Measurements from ENCODE around the gene RHBDD1. TPM values are rescaled to one million over a fixed set of nuclear protein-coding genes. Genes with fewer than 3 reads are reported as not detected.

The RHBDD1 gene
- polyA plus RNA-seq, 10 donors: 12.5 to 20.6 (median 15.5) TPM

- no peak for DNase-seq
Measured at GRCh38 chr2:226885769-226886435, 50.0 kb downstream of the RHBDD1 start.

- DNase-seq: peak in 1 of 3 donors; percentile 63
Measured at GRCh38 chr2:226887940-226888339, 52.1 kb downstream of the RHBDD1 start.

DNA sequence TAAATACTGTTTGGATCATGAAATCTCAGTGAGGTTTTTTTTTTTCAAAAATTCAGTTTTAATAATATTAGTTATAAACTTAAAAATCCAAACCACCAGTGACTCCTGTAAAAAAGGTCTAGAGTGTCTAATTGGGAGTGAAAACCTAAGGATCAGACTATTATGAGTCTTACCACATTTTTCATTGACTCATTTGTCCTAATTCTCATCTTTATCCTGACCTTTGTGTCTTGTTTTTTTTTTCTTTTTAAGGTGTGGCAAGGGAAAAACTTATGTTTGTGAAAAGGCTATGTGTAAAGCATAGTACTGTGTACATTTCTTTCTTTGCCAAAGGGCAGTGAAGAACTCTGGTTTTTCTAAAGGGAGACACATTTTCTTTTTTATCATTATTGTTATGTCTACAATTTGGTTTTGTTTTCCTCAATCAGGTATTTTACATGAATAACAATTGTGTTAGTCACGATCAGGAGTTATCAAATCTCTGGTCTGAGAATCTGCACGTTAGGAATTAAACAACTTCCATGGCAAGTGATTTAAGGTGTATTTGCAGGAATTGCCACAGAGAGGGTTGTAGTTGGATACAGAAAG lies 52.6 kb downstream of the RHBDD1 start:
- no peak for DNase-seq

DNA sequence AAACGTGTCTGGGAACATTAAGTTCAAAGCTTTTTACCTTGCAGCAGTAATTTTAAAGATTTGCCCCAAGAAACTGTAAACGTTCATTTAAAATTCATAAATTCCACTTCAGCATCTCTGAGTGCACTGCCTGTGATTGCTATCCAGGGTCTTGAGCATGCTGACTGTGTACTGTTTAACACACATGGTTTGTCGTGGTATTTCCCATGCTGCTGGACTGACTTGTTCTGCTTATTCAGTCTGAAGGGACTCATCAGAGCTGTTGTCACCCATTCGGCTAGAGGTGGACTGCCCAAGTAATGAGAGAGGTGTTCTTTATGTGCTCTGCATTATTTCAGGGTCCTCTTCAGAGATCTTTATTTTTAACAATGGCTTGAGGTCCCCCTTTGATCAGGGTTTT lies 53.1 kb downstream of the RHBDD1 start:
- no peak for DNase-seq

DNA sequence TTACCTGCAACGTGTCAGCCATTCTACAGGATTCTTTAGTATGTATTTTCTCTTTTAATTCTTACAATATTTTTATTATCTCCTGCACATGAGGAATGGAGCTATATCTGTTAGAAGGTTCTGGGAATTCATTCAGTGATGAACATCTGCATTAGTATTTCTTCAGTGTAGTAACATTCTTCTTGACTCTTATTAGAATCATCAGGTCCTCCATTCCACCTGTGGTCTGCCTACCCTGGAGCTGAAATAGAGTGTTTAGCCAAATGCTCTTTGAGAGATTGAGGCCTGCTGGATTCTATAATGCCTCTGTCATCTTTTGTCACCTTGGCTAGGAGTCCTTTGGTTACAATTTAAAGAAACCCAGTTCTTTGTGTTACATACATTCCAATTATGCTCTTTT lies 54.4 kb downstream of the RHBDD1 start:
- no peak for DNase-seq

- DNase-seq: peak in 1 of 3 donors; percentile 82
Measured at GRCh38 chr2:226891780-226892590, 56.1 kb downstream of the RHBDD1 start.

GRCh38 chr2:226892729-226893128 lies 56.9 kb downstream of the RHBDD1 start:
- DNase-seq: peak in 1 of 3 donors; percentile 7

DNA sequence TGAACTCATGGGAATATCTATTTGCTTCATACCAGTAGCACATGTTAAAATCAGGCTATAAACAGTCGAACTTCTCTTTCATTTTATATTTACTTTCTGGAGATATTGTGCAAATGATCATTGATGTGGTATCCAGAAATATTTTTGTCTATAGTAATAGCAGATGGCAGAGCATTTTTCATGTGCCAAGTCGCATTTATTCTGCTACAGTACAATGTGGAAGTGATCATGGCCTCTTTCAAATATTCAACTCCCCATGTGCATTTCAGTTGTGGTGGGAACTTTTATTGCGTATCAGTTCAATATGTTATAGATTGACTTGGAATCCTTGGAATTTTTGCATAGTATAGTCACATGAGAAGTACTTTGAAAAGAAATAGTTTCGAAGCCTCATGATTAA lies 57.4 kb downstream of the RHBDD1 start:
- peak in 2 of 3 donors; percentile 31 to 85 for DNase-seq

GRCh38 chr2:226894752-226895151 lies 58.9 kb downstream of the RHBDD1 start:
- DNase-seq: no peak

- no peak for DNase-seq
Measured at GRCh38 chr2:226895579-226895978, 59.7 kb downstream of the RHBDD1 start.

DNA sequence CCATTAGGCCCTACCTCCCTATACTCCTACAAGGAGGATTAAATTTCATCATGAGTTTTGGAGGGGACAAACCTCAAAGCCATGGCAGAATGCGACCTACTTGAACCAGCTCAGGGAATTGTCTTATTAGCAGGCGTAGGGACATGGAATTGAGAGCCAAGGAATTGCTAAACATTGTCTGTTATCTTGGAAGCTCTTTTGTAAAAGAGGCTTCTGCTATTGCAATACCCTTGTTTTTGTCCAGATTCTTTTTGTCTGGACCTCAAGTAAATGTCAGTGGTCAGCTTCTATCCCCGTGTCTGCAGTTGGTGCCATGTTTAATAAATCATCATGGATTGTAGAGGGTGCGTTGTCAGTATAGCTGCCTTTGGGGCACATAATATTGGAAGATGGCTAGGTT lies 62.3 kb downstream of the RHBDD1 start:
- no peak for DNase-seq

DNA sequence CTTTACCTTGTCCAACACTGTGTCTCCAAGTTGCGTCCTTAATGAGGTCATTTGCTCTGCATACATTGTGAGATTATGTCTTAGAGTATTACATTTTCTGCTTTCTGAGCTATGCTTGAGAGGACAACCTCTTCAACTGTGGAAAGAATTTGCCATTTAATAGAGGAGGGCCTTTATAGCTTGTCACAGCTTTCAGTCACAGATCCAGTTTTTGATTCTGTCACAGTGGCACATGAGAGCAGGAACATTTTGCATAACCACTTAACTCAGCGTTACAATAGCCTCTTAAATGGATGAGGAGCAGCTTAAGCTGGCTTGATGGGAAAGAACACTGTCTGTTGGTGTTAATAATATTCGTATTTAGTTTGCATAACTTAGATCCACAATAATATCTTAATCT lies 63.0 kb downstream of the RHBDD1 start:
- no peak for DNase-seq

GRCh38 chr2:226902041-226902966 lies 66.5 kb downstream of the RHBDD1 start:
- DNase-seq: no peak

- DNase-seq: peak in 1 of 3 donors; percentile 58
Measured at GRCh38 chr2:226903179-226903578, 67.3 kb downstream of the RHBDD1 start.

DNA sequence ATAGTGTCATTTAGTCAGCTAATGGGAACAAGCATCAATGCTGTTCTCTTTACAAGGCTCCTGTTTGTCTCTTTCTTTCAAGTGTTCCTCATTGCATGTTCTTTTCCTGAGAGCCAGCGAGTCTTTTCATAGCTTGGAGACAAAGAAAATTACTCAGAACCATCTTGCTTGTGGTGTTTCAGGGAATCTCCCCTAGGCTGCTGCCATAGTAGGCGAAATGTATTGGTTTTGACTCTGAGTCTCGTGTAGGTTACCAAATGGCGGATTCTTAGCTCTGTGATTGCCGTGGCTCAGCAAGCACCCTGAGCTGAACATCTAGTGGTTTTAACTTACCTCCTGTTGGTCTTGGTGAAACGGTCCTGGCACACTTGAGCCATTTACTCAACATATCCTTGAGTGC lies 68.7 kb downstream of the RHBDD1 start:
- no peak for DNase-seq

- DNase-seq: no peak
Measured at GRCh38 chr2:226905718-226906117, 69.9 kb downstream of the RHBDD1 start.

DNA sequence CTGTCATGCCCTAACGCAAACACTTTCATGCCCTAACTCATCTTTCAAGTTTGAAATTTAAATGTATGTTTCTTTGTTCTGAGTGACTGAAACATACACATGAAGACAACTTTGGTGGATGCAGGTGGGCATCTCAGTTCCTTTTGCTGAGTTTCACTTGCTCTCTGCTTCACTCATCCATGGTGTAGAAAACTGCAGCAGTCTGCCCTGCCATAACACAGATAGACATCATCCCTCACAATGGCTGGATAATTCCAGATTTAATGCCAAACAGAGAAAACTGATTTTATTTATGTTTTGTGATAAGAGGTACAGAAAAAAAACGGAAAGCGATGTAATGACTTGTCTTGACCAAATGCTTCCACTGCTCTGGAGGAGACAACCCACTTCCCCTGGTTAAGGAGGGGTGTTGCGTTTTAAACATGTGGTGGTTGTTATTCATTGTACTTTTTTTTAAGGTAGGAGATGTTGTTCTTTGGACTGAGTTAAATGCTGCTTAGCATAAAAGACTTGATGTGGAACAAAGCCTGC lies 70.4 kb downstream of the RHBDD1 start:
- DNase-seq: no peak

DNA sequence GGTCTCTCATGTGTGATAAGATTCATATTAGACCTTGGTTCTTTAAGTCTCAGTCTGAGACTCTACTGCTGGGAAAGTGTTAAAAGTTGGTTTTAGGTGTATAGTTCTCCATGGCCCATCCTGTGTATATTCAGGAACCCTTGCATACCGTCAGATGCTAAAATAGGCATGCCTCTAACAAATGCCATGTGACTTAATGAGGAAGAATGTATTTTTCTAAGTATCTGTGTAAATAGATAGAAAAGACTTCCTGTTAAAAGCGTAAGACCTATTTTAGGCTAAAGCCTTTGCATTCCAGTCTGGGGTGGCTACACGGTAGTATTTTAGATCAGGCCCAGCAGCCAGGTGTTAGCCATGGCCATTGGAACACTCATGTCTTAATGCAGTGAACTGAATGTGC lies 73.3 kb downstream of the RHBDD1 start:
- DNase-seq: no peak

DNA sequence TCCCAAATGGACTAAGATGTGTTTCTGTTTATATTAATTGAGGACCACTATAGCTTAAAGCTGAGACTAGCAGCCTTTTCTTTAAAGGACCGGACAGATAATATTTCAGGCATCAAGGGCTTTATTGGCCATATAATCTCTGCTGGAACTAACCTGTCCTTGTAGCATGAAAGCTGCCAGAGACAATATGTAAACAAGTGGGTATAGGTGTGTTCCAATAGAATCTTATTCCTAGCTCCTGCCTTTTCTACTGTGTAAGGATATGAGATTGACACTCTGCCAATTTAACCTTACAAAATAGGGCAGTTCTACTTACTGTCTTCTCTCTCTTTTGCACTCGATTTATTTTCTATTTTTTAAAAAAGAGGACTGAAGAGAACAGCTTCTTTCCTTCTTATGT lies 74.0 kb downstream of the RHBDD1 start:
- no peak for DNase-seq

- DNase-seq: no peak
Measured at GRCh38 chr2:226910384-226910783, 74.5 kb downstream of the RHBDD1 start.

DNA sequence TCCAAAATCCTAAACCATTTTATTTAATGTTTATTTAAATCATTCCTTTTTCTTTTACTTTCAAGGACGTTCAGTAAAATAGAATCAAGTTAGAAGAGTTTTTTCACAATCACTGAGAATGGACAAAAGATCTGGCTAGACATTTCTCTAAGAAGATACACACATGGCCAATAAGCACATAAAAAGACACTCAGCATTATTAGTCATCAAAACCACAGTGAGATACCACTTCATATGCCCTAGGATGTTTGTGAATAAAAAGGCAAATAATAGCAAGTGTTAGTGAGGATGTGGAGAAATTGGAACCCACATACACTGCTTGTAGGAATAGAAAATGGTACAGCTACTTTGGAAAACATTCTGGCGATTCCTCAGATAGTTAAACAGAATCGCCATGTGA lies 76.1 kb downstream of the RHBDD1 start:
- no peak for DNase-seq

DNA sequence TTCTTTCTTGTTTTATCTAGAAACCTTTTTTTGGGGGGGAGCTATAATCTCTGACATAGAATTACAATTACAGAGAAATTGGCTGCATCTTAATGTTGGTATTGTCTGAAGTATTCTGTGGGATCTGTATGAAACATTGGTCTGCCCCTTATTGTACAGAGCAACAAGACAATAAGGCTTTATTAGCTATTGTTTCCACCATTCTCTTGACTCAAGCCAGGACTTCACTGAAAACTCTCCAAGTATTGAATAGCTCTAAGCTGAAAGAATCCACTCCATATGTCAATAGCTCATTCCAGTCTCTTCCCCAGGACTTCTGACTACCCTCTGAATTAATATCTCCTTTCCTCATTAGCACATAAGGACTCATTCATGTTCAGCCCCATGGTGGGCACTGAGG lies 77.8 kb downstream of the RHBDD1 start:
- DNase-seq: no peak

Measured in muscle of back (tissue), 11 donors.